HEK293 (cell line): ENCODE measurements around the gene CDC14A.

Experiments
- CTCF ChIA-PET: fragments of 350-600 bp; formaldehyde crosslinking; extraction: SDS; loops from one replicate; lab custom pipeline; 2021; ENCODE audit warnings: antibody characterized with exemption; lab: Yijun Ruan, JAX
- POLR2A ChIA-PET: fragments of 300-600 bp; formaldehyde crosslinking; extraction: SDS; loops from one replicate; lab custom pipeline; 2020; ENCODE audit warnings: antibody characterized with exemption, inconsistent platforms; lab: Yijun Ruan, JAX
- H3K27ac ChIP-seq: fragments of 200-500 bp; sonication (Bioruptor generic); 2 replicates; pipeline ENCODE4 v1.5.1; 2014; ENCODE audit warnings: low read depth, low read length, control low read depth, inconsistent platforms; ENCODE audit errors: extremely low read depth
- H3K36me3 ChIP-seq, 2 experiments: fragments of 200-500 bp in 1 of 2; sonication (Bioruptor generic) in 1 of 2; 1 replicate in 1 of 2; 2 replicates in 1 of 2; pipeline ENCODE4 v1.5.1; 2014 to 2017; ENCODE audit warnings: inconsistent platforms in 2 of 2, low read length in 2 of 2; ENCODE audit not compliant: control insufficient read depth in 2 of 2, insufficient read depth in 1 of 2
- H3K4me1 ChIP-seq: fragments of 200-500 bp; sonication (Bioruptor generic); 2 replicates; pipeline ENCODE4 v1.5.1; 2014; ENCODE audit warnings: mild to moderate bottlenecking, low read length, inconsistent platforms; ENCODE audit not compliant: control insufficient read depth, insufficient read depth
- H3K4me3 ChIP-seq: 2 replicates; pipeline ENCODE4 v1.5.1; 2011; ENCODE audit warnings: low read depth, mild to moderate bottlenecking, control low read depth, low read length, moderate library complexity
- H3K9me3 ChIP-seq: fragments of 200-500 bp; sonication (Bioruptor generic); 2 replicates; pipeline ENCODE4 v1.5.1; 2014; ENCODE audit warnings: low read depth, low read length, inconsistent platforms; ENCODE audit not compliant: control insufficient read depth, insufficient read depth
- GLIS1 ChIP-seq: fragments of 450-650 bp; formaldehyde crosslinking; IDR thresholded peaks from 2 replicates; pipeline ENCODE4 v1.5.1; 2016; ENCODE audit warnings: missing biosample characterization, missing genetic modification characterization
- IKZF3 ChIP-seq: fragments of 450-650 bp; IDR thresholded peaks from 2 replicates; pipeline ENCODE4 v1.5.0; 2018; ENCODE audit warnings: missing biosample characterization, mild to moderate bottlenecking, missing genetic modification characterization, moderate library complexity
- KLF8 ChIP-seq: fragments of 450-650 bp; formaldehyde crosslinking; IDR thresholded peaks from 2 replicates; pipeline ENCODE4 v1.5.1; 2016; ENCODE audit warnings: missing biosample characterization, missing genetic modification characterization
- OVOL3 ChIP-seq: fragments of 450-650 bp; formaldehyde crosslinking; IDR thresholded peaks from 2 replicates; pipeline ENCODE4 v1.5.1; 2016; ENCODE audit warnings: missing biosample characterization, missing genetic modification characterization
- PBX3 ChIP-seq: sonication (generic); formaldehyde crosslinking; IDR thresholded peaks from 2 replicates; pipeline ENCODE4 v1.8.1; 2022; ENCODE audit warnings: mild to moderate bottlenecking, moderate library complexity, missing genetic modification reagents
- SP2 ChIP-seq: fragments of 450-650 bp; formaldehyde crosslinking; IDR thresholded peaks from 2 replicates; pipeline ENCODE4 v1.5.1; 2016; ENCODE audit warnings: missing biosample characterization, missing genetic modification characterization
- TSHZ1 ChIP-seq: fragments of 450-650 bp; formaldehyde crosslinking; IDR thresholded peaks from 2 replicates; pipeline ENCODE4 v1.5.1; 2016; ENCODE audit warnings: missing biosample characterization, missing genetic modification characterization, borderline replicate concordance
- ZBTB21 ChIP-seq: fragments of 450-650 bp; formaldehyde crosslinking; IDR thresholded peaks from 2 replicates; pipeline ENCODE4 v1.5.1; 2017; ENCODE audit warnings: missing biosample characterization, missing genetic modification characterization
- ZBTB8A ChIP-seq: fragments of 450-650 bp; formaldehyde crosslinking; IDR thresholded peaks from 2 replicates; pipeline ENCODE4 v1.5.1; 2016; ENCODE audit warnings: missing biosample characterization, missing genetic modification characterization
- ZFP37 ChIP-seq: fragments of 450-650 bp; formaldehyde crosslinking; IDR thresholded peaks from 2 replicates; pipeline ENCODE4 v1.5.1; 2016; ENCODE audit warnings: missing biosample characterization, missing genetic modification characterization
- ZIC2 ChIP-seq: fragments of 450-650 bp; formaldehyde crosslinking; IDR thresholded peaks from 2 replicates; pipeline ENCODE4 v1.5.1; 2016; ENCODE audit warnings: missing biosample characterization, missing genetic modification characterization
- ZNF114 ChIP-seq: fragments of 450-650 bp; formaldehyde crosslinking; IDR thresholded peaks from 2 replicates; pipeline ENCODE4 v1.5.0; 2017; ENCODE audit warnings: missing biosample characterization, missing genetic modification characterization
- ZNF157 ChIP-seq: fragments of 450-650 bp; formaldehyde crosslinking; IDR thresholded peaks from 2 replicates; pipeline ENCODE4 v1.5.1; 2016; ENCODE audit warnings: missing biosample characterization, missing genetic modification characterization
- ZNF2 ChIP-seq: fragments of 450-650 bp; formaldehyde crosslinking; IDR thresholded peaks from 2 replicates; pipeline ENCODE4 v1.5.1; 2016; ENCODE audit warnings: missing biosample characterization, missing genetic modification characterization
- ZNF221 ChIP-seq: fragments of 450-650 bp; formaldehyde crosslinking; IDR thresholded peaks from 2 replicates; pipeline ENCODE4 v1.5.1; 2017; ENCODE audit warnings: missing biosample characterization, missing genetic modification characterization, borderline replicate concordance
- ZNF24 ChIP-seq: fragments of 450-650 bp; formaldehyde crosslinking; IDR thresholded peaks from 2 replicates; pipeline ENCODE4 v1.5.1; 2016; ENCODE audit warnings: missing biosample characterization, missing genetic modification characterization
- ZNF548 ChIP-seq: fragments of 450-650 bp; formaldehyde crosslinking; IDR thresholded peaks from 2 replicates; pipeline ENCODE4 v1.5.1; 2016; ENCODE audit warnings: missing biosample characterization, missing genetic modification characterization
- ZNF571 ChIP-seq: fragments of 450-650 bp; formaldehyde crosslinking; IDR thresholded peaks from 2 replicates; pipeline ENCODE4 v1.5.0; 2017; ENCODE audit warnings: missing biosample characterization, missing genetic modification characterization
- ZNF623 ChIP-seq: fragments of 450-650 bp; formaldehyde crosslinking; IDR thresholded peaks from 2 replicates; pipeline ENCODE4 v1.5.1; 2016; ENCODE audit warnings: missing biosample characterization, missing genetic modification characterization
- ZNF629 ChIP-seq: fragments of 450-650 bp; formaldehyde crosslinking; IDR thresholded peaks from 2 replicates; pipeline ENCODE4 v1.5.1; 2017; ENCODE audit warnings: missing biosample characterization, missing genetic modification characterization
- ZNF654 ChIP-seq: fragments of 450-650 bp; formaldehyde crosslinking; IDR thresholded peaks from 2 replicates; pipeline ENCODE4 v1.5.1; 2016; ENCODE audit warnings: low read depth, missing biosample characterization, missing genetic modification characterization
- ZSCAN30 ChIP-seq: fragments of 450-650 bp; IDR thresholded peaks from 2 replicates; pipeline ENCODE4 v1.5.1; 2018; ENCODE audit warnings: missing biosample characterization, mild to moderate bottlenecking, missing genetic modification characterization, moderate library complexity
- TF ChIP-seq, protein P1 (sequence below): fragments of 450-650 bp; formaldehyde crosslinking; IDR thresholded peaks from 2 replicates; pipeline ENCODE4 v1.5.1; 2017; ENCODE audit warnings: missing biosample characterization, missing genetic modification characterization
- TF ChIP-seq, protein P2 (sequence below): IDR thresholded peaks from 2 replicates; pipeline ENCODE4 v1.6.1; 2011; ENCODE audit warnings: mild to moderate bottlenecking, low read depth, low read length, borderline replicate concordance
- TF ChIP-seq, protein P3 (sequence below): fragments of 450-650 bp; formaldehyde crosslinking; IDR thresholded peaks from 2 replicates; pipeline ENCODE4 v1.5.1; 2016; ENCODE audit warnings: missing biosample characterization, missing genetic modification characterization
- TF ChIP-seq, protein P4 (sequence below): fragments of 450-650 bp; formaldehyde crosslinking; IDR thresholded peaks from 2 replicates; pipeline ENCODE4 v1.5.1; 2016; ENCODE audit warnings: missing biosample characterization, missing genetic modification characterization
- TF ChIP-seq, protein P5 (sequence below): fragments of 450-650 bp; formaldehyde crosslinking; IDR thresholded peaks from 2 replicates; pipeline ENCODE4; 2016; ENCODE audit warnings: missing biosample characterization, missing genetic modification characterization

Gene CDC14A

GRCh38 chr1:100458661-100459357 is 106.5 kb downstream of the CDC14A start:
- ChIA-PET CTCF (interaction anchor here (0.5 to 12.4 kb wide), 40 partner anchors 8 to 1004 kb away, joined by 3 to 162 read pairs (median 3); partner anchors contain the start of gene FRRS1), POLR2A (interaction anchor here (0.7 to 1.0 kb wide), 5 partner anchors 193 to 645 kb away, joined by 3 to 8 read pairs (median 3); partner anchors contain the start of genes RTCA, SASS6 and TRMT13)
- Histone ChIP-seq H3K4me1 (no peaks in the 10 kb centered on the region), H3K27ac (no peak overlapping the region), H3K9me3 (no peaks in the 10 kb centered on the region), H3K4me3 (no peak overlapping the region), H3K36me3 (no peaks in the 10 kb centered on the region)
- TF ChIP-seq ZSCAN30 (tag by site-specific recombination) (0 out of 2 replicates have a peak, but pooled peaks have one; percentile 18), ZNF157 (tag by site-specific recombination) (no peak), PBX3 (CRISPR knock-in tag) (no peak), ZNF654 (tag by site-specific recombination) (no peak), ZNF548 (tag by site-specific recombination) (no peak), OVOL3 (tag by site-specific recombination) (no peak), ZNF623 (tag by site-specific recombination) (no peak), ZNF629 (tag by site-specific recombination) (no peak), ZFP37 (tag by site-specific recombination) (no peak), ZBTB21 (tag by site-specific recombination) (no peak), ZNF24 (tag by site-specific recombination) (no peak), ZNF221 (no peak), GLIS1 (no peak), IKZF3 (tag by site-specific recombination) (peak; percentile 14; the same call in 1 of the 2 replicates), KLF8 (tag by site-specific recombination) (0 out of 2 replicates have a peak, but pooled peaks have one; percentile 45), ZIC2 (tag by site-specific recombination) (no peak; the same call in 1 of the 2 replicates), ZNF2 (tag by site-specific recombination) (no peak), ZNF114 (tag by site-specific recombination) (no peak), TSHZ1 (tag by site-specific recombination) (no peak), ZBTB8A (tag by site-specific recombination) (no peak), SP2 (no peak), ZNF571 (tag by site-specific recombination) (no peak)
- TF ChIP-seq, protein P1, sequence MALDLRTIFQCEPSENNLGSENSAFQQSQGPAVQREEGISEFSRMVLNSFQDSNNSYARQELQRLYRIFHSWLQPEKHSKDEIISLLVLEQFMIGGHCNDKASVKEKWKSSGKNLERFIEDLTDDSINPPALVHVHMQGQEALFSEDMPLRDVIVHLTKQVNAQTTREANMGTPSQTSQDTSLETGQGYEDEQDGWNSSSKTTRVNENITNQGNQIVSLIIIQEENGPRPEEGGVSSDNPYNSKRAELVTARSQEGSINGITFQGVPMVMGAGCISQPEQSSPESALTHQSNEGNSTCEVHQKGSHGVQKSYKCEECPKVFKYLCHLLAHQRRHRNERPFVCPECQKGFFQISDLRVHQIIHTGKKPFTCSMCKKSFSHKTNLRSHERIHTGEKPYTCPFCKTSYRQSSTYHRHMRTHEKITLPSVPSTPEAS (tag by site-specific recombination): peak; percentile 94
- TF ChIP-seq, protein P2, sequence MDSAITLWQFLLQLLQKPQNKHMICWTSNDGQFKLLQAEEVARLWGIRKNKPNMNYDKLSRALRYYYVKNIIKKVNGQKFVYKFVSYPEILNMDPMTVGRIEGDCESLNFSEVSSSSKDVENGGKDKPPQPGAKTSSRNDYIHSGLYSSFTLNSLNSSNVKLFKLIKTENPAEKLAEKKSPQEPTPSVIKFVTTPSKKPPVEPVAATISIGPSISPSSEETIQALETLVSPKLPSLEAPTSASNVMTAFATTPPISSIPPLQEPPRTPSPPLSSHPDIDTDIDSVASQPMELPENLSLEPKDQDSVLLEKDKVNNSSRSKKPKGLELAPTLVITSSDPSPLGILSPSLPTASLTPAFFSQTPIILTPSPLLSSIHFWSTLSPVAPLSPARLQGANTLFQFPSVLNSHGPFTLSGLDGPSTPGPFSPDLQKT: no peak
- TF ChIP-seq, protein P3, sequence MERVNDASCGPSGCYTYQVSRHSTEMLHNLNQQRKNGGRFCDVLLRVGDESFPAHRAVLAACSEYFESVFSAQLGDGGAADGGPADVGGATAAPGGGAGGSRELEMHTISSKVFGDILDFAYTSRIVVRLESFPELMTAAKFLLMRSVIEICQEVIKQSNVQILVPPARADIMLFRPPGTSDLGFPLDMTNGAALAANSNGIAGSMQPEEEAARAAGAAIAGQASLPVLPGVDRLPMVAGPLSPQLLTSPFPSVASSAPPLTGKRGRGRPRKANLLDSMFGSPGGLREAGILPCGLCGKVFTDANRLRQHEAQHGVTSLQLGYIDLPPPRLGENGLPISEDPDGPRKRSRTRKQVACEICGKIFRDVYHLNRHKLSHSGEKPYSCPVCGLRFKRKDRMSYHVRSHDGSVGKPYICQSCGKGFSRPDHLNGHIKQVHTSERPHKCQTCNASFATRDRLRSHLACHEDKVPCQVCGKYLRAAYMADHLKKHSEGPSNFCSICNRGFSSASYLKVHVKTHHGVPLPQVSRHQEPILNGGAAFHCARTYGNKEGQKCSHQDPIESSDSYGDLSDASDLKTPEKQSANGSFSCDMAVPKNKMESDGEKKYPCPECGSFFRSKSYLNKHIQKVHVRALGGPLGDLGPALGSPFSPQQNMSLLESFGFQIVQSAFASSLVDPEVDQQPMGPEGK (tag by site-specific recombination): no peak
- TF ChIP-seq, protein P4, sequence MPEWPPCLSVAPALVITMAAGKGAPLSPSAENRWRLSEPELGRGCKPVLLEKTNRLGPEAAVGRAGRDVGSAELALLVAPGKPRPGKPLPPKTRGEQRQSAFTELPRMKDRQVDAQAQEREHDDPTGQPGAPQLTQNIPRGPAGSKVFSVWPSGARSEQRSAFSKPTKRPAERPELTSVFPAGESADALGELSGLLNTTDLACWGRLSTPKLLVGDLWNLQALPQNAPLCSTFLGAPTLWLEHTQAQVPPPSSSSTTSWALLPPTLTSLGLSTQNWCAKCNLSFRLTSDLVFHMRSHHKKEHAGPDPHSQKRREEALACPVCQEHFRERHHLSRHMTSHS: no peak
- TF ChIP-seq, protein P5, sequence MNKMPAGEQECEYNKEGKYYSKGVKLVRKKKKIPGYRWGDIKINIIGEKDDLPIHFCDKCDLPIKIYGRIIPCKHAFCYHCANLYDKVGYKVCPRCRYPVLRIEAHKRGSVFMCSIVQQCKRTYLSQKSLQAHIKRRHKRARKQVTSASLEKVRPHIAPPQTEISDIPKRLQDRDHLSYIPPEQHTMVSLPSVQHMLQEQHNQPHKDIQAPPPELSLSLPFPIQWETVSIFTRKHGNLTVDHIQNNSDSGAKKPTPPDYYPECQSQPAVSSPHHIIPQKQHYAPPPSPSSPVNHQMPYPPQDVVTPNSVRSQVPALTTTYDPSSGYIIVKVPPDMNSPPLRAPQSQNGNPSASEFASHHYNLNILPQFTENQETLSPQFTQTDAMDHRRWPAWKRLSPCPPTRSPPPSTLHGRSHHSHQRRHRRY (tag by site-specific recombination): no peak
